ENCODE data around the gene ATP4B.

ATP4B gene

DNA sequence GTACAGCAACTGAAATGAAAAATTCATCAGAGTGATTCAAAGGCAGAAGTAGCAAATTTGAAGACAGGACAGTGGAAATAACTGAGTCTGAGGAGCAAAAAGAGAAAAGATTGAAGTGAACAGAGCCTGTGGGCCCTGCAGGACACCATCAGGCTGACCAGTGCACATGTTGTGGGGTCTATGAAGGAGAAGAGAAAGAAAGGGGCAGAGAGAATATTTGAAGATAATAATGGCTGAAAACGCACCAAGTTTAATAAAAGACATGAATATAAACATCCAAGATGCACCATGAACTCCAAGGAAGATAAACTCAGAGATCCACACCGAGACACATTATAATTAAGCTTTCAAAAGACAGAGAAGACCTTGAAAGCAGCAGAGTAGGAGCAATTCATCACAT, 15.4 kb downstream of the ATP4B start:
- DNase-seq (ENCODE audit: low read depth in 2 of 2) = no peak

DNA sequence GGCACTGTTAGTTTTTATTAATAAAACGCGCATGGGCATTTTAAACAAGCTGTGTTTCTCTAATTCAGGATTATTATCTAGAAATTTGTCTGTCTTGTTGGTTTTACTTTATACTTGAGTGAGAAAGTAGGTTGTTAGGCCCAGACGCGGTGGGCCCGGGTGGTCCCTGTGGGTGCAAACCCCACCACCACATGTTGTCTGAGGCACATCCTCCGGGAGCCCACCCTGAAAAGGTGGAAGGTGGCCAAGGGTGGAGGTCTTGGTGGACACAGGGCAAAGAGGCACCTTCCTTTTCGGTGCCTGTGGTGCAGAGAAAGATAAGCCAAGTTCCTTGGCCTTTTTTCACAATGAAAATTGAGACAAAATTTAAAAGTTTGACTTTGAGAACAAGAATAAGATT, 16.6 kb downstream of the ATP4B start:
- no peak for DNase-seq (ENCODE audit: low read depth in 2 of 2)

DNA sequence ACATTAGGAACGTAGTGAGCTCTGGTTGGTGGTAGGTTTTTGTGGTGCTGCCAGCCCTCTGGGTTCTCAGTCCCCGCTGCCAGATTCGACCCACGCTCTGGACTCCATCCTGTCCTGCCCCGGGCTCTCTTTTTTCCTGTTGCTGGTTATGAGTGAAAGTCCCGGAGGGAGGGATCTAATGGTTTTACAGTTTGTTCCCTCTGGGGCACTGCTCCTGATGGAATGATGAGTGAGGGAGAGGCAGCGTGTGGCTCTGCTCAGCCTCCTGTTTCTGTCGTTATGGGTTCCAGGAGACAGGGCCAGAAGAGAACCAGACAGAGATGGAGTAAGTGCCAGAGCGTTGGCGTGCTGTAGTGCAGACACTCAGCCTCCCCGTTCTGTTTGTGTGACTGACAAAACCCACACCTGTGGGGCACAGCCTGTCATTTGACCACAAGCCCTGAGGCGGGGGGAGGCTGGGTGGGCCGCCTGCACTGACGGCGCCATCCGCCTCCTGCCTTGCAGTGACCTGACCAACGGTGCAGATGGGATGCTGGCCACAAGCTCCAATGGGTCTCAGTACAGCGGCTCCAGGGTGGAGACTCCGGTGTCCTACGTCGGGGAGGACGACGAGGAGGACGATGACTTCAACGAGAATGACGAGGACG, 18.3 kb downstream of the ATP4B start:
- DNase-seq (ENCODE audit: low read depth in 2 of 2) = no peak

DNA sequence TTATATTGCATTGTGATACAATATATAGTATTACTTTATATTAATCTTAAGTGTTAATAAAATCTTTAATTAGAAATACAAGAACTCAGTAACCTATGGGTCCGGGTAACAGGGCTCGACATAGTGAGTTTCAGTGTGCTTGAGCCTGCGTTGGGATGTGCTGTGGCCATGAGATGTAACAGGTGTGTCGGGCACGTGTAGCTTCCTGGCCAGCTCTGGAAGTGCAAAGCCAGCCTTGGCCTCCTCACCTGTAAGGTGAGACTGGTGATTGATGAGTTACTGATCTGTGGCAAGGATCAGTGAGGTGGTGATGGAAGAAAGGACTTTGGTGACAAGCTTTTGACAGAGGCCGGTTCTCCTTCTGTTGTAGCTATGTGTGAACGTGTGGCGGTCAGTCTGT, 19.2 kb downstream of the ATP4B start:
- no peak for DNase-seq (ENCODE audit: low read depth in 2 of 2)

DNA sequence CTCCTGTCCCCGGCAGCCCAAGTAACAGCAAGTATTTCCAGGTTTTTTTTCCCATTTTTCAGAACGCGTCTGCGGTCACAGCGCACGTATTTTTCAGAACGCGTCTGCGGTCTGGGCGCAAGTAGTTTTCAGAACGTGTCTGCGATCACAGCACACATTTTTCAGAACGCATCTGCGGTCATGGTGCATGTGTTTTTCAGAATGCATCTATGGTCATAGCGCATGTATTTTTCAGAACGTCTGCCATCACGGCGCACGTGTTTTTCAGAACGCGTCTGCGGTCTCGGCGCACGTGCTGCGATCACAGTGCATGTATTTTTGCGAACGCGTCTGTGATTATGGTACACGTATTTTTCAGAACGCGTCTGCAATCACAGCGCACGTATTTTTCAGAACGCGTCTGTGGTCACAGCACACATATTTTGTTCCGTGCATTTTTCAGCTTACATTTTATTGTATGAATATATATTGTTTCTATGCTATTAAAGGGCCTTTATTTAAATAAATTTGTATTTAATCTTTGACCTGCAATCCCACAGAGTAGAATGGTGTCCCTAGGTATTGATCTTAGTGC, 19.7 kb downstream of the ATP4B start:
- no peak for DNase-seq (ENCODE audit: low read depth in 2 of 2)

DNA sequence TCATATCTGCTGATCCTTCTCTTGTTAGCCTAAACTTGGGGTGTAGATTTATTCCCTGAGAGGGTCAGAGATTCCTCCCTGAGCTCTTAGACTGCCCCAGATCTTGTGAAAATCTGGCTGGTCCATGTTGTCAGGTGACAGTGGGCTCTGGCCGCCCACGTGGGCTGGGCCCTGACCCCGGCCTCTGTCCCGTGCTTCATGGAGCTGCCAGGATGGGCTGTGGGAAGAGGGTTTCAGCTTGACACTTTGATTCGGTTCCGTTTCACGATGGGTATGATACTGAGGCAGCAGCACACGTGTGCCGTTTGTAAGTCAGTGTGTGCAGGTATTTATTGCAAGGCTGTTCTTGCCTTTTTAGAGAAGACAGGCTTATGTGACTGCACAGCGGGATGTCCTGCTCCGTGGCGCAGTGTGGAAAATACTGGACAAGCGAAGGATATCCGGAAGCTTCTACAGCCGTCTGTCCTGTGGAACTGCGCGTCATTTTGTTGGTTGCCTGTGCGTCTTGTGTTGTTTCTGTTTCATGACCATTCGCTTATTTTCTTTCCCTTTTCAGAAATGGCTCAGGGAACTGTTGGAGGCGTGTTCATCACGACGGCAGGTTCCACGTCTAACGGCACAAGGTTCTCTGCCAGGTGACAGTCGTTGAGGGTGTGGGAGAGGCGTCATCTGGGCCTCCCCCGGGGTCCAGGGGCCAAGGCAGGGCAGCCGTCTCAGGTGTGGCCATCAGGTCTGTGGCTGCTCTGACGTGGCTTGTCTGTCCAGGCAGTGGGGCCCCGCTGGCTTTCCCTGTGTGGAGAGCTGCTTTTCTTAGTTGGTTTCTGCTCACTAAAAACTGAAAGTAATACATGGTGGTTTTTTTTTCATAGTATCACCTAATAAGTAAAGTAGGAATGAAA, 20.5 kb downstream of the ATP4B start:
- no peak for DNase-seq (ENCODE audit: low read depth in 2 of 2)

DNA sequence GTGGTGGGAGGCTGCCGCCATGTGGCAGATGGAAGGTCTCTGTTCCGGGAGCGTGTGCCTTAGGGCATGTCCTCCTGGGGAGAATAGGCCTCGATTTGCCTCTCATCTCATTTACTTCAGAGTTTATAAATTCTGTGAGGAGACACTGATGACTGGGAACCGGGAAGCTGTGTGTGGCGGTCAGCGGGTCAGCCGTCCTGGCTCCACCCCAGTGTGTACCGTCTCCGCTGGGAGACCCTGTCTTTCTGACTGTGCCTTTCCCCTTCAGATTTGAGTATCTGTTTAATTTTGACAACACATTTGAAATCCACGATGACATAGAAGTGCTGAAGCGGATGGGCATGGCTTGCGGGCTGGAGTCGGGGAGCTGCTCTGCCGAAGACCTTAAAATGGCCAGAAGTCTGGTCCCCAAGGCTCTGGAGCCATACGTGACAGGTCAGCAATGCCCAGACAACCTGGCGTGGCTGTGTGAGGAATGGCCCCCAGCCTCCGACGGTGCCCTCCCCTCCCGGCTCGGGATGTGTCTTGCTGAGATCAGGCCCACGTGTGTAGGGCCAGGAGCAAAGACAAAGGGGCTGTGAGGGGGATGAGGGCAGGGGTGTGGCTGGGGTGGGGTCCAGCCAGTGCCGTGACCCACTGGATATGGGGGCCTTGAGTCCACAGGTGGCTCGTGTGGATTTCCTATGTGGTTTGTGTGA, 21.6 kb downstream of the ATP4B start:
- no peak for DNase-seq (ENCODE audit: low read depth in 2 of 2)

DNA sequence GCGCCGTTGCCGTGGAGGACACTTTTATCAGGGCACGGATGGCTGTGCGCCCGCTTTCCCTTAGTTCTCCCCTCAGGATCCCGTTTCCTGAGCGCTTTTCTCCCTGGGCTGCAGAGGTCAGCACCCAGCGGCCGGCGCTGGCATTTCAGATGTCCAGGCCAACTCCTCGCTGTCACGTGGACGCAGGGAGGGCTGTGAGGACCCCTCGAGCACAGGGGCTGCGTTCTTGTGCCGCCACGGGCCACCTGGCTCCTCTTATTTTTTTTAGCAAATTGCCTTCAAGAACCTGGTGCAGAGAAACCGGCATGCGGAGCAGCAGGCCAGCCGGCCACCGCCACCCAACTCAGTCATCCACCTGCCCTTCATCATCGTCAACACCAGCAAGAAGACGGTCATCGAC, 22.3 kb downstream of the ATP4B start:
- no peak for DNase-seq (ENCODE audit: low read depth in 2 of 2)

DNA sequence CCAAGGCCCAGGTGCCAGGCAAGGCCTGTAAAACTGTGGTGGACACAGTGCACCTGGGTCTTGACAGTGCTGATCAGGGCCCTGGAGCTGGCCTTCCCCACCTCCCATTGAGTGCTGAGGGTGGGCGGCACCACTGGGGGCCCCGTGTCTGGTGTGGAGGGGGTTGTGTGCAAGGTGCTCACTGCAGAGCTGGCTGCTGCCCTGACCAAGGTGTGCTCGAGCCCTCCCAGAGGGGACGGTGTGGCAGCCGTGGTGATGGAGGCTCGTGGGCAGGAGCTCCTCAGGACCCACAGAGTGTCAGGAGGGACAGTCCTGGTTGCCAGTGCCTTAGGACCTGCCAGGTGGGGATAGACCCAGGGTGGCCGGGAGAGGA, 23.0 kb downstream of the ATP4B start:
- DNase-seq (ENCODE audit: low read depth in 2 of 2) = no peak

DNA sequence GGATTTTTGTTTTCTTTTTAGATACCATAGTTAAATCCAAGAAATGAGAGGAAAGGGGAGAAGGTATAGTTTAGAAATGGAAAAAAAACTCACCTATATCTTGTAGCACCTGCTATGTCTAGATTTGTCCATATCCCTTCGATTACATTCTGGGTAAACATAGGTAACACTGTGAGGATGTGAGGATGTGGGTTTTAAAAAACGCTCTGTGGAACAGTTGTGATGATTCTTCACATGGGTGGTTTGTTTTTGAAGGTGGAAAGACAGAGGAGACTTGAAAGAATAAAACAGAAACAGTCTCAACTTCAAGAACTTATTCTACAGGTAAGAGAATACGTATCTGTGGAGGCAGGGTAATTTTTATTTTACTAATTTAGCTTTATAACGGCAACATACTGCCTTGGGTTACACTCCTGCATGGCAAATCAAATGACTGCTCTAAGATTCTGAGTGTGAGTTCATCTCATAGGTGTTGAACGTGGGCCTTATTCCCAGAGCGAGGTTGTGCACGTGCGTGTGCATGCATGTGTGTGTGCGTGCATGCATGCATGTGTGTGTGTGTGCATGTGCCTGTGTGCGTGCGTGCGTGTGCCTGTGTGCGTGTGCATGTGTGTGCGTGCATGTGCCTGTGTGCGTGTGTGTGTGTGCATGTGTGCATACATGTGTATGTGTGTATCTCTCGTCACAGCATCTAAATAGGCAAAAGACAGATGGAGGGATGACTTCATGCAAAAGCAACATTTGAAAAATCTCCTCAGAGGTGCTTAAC, 23.5 kb downstream of the ATP4B start:
- DNase-seq (ENCODE audit: low read depth in 2 of 2) = no peak

DNA sequence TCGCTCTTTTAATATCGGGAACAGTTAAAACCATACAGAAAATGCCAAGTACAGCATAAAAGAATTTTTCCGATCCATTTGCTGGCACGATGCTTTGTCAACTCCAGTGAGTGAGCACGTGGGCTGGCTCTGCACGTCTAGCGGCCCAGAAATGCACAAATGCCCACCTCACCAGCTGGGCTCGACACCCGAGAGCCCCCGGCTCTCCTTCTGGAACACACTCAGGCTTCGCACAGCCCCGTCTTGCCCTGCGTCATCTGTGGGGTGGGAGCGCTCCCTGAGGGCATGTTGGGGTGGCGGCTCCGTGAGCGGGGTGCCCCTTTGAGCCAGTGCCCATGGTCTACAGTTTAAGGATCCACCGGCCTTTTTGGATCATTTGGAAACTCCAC, 24.5 kb downstream of the ATP4B start:
- DNase-seq (ENCODE audit: low read depth in 2 of 2) = no peak

DNA sequence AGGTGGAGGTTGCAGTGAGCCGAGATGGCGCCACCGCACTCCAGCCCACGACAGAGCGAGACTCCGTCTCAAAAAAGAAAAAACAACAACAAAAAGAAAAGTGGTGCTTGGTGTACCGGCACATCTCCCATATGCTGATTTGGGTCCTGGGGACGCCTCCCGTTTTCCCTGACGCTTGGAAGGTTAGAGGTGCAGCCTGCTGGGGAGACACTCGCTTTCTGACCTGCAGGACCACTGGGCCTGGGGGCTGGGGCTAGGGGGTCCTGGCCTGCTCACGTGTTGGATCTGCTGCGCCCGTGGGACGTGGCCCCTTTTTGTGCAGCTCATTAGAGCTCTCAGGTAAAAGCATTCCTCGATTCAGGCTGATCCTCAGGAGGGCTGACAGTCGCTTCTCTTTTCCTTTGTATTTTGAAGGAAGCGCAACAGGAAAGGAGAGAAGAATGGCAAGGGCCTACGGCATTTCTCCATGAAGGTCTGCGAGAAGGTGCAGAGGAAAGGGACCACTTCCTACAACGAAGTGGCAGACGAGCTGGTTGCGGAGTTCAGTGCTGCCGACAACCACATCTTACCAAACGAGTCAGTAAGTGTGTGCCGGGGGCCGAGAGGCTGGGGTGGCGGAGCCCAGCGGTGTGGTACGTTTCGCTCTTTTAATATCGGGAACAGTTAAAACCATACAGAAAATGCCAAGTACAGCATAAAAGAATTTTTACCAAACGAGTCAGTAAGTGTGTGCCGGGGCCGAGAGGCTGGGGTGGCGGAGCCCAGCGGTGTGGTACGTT, 25.1 kb downstream of the ATP4B start:
- DNase-seq (ENCODE audit: low read depth in 2 of 2) = no peak

DNA sequence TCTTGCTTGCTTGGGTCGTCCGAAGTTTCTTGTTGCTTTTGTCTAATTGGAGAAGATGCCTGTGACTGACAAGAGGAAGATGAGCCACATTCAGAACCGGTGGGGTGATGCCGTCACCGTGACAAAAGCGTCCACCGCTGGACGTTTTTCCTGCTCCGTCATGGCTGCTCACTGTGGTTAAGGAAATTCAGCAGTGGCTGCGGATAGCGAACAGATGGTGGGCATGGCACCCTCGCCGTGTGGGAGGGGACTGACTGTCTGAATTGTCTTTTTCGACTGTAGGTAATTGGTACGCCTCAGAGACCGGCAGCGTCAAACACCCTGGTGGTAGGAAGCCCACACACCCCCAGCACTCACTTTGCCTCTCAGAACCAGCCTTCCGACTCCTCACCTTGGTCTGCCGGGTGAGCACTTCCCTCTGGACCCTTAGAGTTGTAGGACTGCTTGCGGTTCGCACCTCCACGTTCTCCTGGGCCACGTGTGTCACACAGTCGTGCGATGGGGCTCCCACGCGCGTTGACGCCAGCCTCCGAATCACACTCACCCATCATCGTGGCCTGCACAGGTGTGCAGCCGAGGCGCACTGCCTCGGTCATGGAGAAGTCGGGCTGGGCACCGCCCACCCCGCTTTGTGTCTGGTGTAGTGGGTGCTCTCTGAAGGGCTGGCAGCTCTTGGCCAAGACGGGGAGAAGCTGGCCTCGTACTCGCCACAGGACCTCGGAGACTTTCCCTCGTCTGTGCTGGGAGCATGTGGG, 26.5 kb downstream of the ATP4B start:
- DNase-seq (ENCODE audit: low read depth in 2 of 2) = no peak

DNA sequence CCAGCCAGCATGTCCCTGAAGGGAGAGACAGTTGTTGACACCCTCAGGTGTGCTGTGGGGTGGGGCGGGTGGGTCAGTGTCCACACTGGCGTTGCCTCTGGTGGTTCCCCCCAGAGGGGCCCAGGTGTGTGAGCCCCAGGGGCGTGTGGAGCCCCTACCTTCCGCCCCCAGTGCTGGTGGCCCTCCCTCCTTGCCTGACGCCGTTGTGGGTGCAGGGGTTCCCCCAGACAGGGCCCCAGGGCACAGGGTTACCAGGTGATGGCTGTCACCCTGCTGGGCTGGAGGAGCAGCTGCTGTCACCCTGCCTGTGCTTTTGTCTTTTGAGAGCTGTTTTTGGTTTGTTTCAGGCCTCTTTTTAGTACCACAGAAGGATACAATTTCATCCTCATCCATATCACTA, 27.2 kb downstream of the ATP4B start:
- no peak for DNase-seq (ENCODE audit: low read depth in 2 of 2)

DNA sequence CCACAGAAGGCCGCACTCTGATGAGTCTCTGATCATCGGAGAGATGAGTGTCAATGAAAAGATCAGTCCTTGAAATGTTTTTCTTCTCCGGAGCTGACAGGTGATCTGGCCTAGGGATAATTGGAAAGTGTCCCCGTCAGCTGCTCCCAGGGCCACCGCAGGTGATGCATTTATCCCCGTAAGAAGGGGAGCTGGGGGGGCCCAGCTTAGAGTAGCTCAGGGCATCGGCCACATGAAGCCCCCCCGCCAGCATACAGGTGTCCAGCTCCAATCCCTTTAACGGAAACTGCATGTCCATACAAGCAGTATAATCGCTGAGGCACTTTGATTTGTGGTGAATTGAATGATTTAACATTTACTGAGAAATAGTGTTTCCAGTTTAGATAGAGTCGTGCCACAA, 27.7 kb downstream of the ATP4B start:
- DNase-seq (ENCODE audit: low read depth in 2 of 2) = no peak

DNA sequence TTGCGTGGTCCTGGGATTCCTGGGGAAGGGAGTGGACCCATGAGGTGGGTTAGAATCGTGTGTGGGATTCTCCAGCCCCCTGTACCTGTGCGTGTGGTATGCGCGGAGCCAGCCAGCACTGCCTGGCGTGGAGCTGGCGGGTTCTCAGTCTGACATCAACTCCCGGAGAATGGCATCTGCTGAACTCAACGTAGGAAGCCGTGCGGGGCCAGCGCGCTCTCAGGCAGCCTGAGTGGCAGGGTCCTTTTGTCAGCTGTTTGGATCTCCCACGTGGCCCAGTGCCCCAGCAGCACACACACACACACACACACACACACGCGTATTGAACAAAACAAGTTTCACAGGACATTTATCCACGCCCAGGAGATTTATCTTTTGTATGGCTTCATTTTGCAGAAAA, 28.1 kb downstream of the ATP4B start:
- DNase-seq (ENCODE audit: low read depth in 2 of 2) = no peak

DNA sequence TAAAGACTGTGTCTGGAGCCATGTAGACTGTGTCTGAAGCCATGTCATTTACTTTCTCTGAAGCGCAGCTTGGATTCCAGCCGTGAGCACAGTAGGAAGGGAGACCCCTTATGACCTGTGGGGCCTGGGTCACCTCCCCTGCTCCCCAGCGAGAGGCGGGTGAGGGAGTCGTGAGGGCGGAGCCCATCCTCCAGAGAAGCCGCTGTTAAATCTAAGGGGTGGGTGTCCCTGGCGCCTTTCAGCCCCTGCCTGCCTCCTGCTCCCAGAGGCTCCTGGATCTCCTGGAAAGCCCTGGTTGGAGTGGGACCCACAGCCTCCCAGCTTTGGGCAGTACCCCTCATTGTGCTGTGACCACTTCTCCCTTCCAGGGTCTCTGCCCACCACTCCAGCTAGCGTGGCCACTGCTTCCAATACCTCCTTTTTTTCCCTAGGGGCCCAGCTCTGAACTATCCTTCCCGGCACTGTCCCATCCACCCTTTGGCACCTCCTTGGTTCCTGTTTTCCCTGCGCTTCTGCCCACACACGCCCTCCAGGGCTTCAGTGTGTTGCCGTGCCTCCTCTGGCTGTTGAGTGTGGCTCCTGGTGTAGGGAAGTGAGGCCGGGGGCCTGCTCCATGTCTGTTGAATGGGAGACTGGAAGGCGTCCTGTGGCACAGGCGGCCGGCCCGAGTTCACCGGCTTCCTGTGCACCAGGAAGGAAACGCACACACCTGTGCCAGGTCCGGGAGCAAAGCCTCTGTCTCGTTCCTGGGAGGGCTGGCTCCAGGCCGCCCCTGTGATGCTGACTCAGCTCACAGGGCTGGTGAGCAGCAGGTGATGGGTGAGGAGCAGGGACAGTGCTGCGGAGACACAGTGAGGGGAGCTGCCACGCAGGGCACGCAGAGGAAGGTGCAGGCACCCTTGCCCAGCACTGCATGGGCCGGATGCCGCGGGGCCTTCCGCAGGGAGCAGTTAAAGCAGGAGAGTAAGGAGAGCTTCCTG, 29.4 kb downstream of the ATP4B start:
- no peak for DNase-seq (ENCODE audit: low read depth in 2 of 2)

DNA sequence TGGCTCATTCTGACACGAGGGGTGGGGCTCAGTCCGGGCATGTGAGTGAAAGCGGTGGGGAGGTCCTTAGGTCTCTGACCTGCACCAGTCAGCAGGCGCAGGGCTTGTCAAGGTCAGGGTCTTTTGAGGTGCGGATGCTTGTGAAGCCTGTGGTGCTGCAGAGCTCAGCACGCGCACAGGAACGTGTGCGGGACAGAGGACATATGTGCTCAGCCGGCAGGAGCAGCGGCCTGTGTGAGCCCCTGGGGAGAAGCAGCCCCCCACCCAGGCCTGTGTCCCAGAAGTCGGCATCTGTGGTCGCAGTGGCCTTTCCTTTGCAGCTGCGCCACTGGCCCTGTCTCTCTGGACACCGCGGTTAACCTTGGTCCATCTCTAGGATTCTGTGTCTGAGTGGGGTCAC, 30.9 kb downstream of the ATP4B start:
- no peak for DNase-seq (ENCODE audit: low read depth in 2 of 2)

Measured in fibroblast of skin of left biceps (primary cell).